Pancreas (tissue), 10 donors: ENCODE measurements around the gene GTF2I. TPM values are rescaled to one million over a fixed set of nuclear protein-coding genes. Genes with fewer than 3 reads are reported as not detected.
"Not testable (repeated sequence)": the region's sequence is repeated elsewhere in the genome, so short reads cannot be mapped to it uniquely, and the experiment has no call there.

Experiments used
- ATAC-seq, 4 donors: fragments of 200-7000 bp; cut with Tn5 transposase; one replicate each; pipeline versions ENCODE4 v1.8.0 to v1.9.1; 2020; ENCODE audit warnings: mild to moderate bottlenecking in 4 of 4, moderate library complexity in 4 of 4
- DNase-seq, 6 donors: peaks; one replicate each; pipeline ENCODE4 v3.0.0-alpha.2; 2020
- FAIRE-seq: peaks from 2 replicates; lab custom pipeline; 2012; peaks lifted over from hg19 to GRCh38; lab: Jason Lieb, UNC
- H3K27ac ChIP-seq, 4 donors: fragments of 200-600 bp; sonication (generic); 1 replicate in 3 of 4; 2 replicates in 1 of 4; pipeline versions ENCODE4 v1.5.0 to v1.8.0; 2020
- H3K27me3 ChIP-seq, 4 donors: fragments of 200-600 bp; one replicate each; pipeline ENCODE4 v1.8.0; 2021
- H3K36me3 ChIP-seq, 3 donors: fragments of 200-600 bp; sonication (generic) in 1 of 3; one replicate each; pipeline versions ENCODE4 v1.5.0 to v1.8.0; 2020 to 2021
- H3K4me1 ChIP-seq, 3 donors: fragments of 200-600 bp; one replicate each; pipeline ENCODE4 v1.8.0; 2021
- H3K4me3 ChIP-seq, 4 donors: fragments of 200-600 bp; sonication (generic) in 2 of 4; one replicate each; pipeline versions ENCODE4 v1.5.0 to v1.8.0; 2020 to 2021
- H3K9me3 ChIP-seq, 4 donors: fragments of 200-600 bp; one replicate each; pipeline ENCODE4 v1.8.0; 2021
- WGBS, 2 donors: extraction: QIAGEN DNeasy Blood & Tissue Kit; methylation state at CpG; one replicate each; pipeline ENCODE4 v1.1.7; 2013; 5-methylcytosine and 5-hydroxymethylcytosine counted together
- intact Hi-C, 3 donors: fragments of 100-400 bp; cut with DNase I; formaldehyde crosslinking; loops; one replicate each; pipeline versions ENCODE4 v1.11.1 to v1.14.2; 2022
- polyA plus RNA-seq, 2 donors: library from polyadenylated mRNA; stranded (reverse); fragments of 200-250 nt; gene quantifications; one replicate each; pipeline ENCODE4 v1.2.3, GENCODE V29; 2013
- total RNA-seq, 6 donors: library from RNA; stranded (reverse); fragmentation: NEBNext Ultra II Directional in 4 of 6; extraction: Animal tissue kit (Norgen Biotek cat#: 25700) in 4 of 6; gene quantifications; one replicate each; pipeline versions ENCODE4 v1.2.1 to v1.2.4, GENCODE V29; 2021 to 2023
- TF ChIP-seq, protein P1 (sequence below), 4 donors: fragments of 200-600 bp; sonication (generic) in 3 of 4; IDR thresholded peaks; one replicate each; pipeline versions ENCODE4 v1.5.0 to v1.8.0; 2021; ENCODE audit warnings: antibody characterized with exemption in 4 of 4
- donor health status: healthy with polysubstance abuse.
- donor health status: DM: no; HTN: no; CAD: no; lungs with moderate emphysema.
- donor health status: DM: no; HTN: no; CAD: no.
- donor health status: control.
- donor health status: control.
- donor health status: Bipolar disorder and iron deficiency.
- donor health status: DM: yes; HTN: yes; CAD: no.
- donor health status: DM: no; HTN: no; CAD: no.
- donor health status: DM: no; HTN: no; CAD: no.
- donor health status: DM: yes; HTN: yes; CAD: no.

GTF2I gene
- total and polyA plus RNA-seq, 8 donors, result 40.5 to 159 (median 80.8) TPM

DNA sequence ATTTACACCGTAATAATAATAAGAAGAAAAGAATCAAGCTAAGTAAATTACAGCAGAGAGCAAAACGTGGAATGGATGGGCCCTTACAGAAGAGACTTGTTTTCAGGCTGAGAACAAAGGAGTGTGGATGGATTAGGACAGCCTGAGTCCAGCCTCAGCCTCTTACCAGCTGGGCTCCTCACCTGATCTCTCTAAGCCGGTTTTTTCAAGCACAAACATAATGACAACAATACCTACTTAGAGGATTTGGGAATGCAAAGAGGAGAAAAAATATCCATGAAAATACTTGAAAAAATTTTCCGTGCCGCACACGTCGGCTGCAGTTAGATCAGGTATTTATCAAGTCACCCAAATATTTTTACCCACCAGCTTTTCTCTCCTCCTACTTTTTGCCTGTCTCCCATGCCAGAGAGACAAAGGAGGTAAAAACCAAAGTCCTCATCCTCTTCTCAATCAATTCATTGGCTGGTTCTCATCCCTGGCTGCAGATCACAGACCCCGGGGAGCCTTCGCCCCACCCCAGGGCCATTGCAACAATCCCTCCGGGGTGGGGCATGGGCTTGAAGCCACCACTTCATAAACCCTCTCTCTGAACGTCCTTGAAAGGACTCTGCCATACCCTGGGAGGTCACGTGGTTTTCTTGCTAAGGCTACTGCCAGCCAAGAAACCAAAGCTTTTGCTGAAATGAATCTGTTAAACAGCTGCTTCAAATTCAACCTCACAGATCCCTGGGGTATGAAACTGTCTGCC is 29.7 kb upstream of the GTF2I start:
- H3K4me1 ChIP-seq, result peaks cover 6 to 9% (median 8%) of the 10 kb centered on the region in 3 donors
- no peaks in the 10 kb centered on the region for H3K27me3 ChIP-seq
- no peaks in the 10 kb centered on the region for H3K36me3 ChIP-seq
- H3K4me3 ChIP-seq, result no peak overlapping the region
- DNase-seq, result peak in 3 of 6 donors; percentile 48 to 53 (median 51)
- no peak for FAIRE-seq
- no peaks in the 10 kb centered on the region for H3K9me3 ChIP-seq
- TF ChIP-seq, protein P1, sequence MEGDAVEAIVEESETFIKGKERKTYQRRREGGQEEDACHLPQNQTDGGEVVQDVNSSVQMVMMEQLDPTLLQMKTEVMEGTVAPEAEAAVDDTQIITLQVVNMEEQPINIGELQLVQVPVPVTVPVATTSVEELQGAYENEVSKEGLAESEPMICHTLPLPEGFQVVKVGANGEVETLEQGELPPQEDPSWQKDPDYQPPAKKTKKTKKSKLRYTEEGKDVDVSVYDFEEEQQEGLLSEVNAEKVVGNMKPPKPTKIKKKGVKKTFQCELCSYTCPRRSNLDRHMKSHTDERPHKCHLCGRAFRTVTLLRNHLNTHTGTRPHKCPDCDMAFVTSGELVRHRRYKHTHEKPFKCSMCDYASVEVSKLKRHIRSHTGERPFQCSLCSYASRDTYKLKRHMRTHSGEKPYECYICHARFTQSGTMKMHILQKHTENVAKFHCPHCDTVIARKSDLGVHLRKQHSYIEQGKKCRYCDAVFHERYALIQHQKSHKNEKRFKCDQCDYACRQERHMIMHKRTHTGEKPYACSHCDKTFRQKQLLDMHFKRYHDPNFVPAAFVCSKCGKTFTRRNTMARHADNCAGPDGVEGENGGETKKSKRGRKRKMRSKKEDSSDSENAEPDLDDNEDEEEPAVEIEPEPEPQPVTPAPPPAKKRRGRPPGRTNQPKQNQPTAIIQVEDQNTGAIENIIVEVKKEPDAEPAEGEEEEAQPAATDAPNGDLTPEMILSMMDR (IDR thresholded peaks at IDR 0.05), result no peak
- ATAC-seq, result peak; percentile 83 to 89 (median 87)
- H3K27ac ChIP-seq, result peak overlapping the region in 3 of 4 donors; percentile 24 to 38 (median 36)
- intact Hi-C loops, result no loop called here
- 16 to 27% methylated on average over 12 of the region's 12 CpGs for WGBS, 2 donors

DNA sequence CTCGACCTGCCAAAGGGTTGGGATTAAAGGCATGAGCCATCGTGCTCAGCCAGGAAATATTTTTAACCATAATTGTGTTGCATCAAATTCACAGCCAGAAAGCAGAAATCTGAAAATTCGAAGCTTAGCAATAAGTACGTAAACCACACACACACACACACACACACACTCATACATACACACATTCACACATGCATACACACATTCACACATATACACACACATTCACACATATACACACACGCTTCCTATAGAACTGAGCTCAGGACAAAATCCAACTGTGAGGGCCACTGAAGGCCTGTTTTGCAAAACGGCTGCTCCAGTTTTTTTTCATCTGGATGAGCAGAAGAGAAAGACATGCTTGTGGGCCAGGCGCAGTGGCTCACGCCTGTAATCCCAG is 25.0 kb upstream of the GTF2I start:
- TF ChIP-seq, protein P1 (IDR thresholded peaks at IDR 0.05), result no peak
- intact Hi-C loops, result no loop called here

DNA sequence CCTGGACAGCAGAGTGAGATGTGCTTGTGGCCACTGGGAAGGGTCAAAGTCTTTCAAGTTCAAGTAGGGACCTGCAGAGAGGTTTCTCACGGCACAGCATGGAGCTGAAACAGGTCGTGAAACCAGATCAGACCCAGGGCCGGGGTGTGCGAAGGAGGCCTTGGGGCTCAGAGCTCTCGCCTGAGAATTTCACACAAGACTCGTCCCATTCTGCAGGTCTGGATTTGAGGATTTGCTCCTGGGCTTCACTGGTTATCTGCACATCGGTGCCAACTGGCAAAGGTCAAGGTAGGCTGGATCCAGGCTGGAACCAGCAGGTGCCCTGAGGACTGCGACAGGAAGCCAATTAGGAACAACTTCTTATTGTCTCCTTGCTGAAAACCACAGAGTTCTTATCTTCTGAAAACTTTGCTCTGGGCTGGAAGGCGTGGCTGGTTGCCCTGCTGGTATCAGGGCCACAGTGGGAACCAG is 24.0 kb upstream of the GTF2I start:
- H3K36me3 ChIP-seq, result no peaks in the 10 kb centered on the region
- TF ChIP-seq, protein P1 (IDR thresholded peaks at IDR 0.05), result no peak
- no peaks in the 10 kb centered on the region for H3K9me3 ChIP-seq
- H3K4me3 ChIP-seq, result no peak overlapping the region
- FAIRE-seq, result no peak
- WGBS, 2 donors, result 63 to 64% methylated on average over 9 of the region's 9 CpGs
- no peak overlapping the region for H3K27ac ChIP-seq
- H3K4me1 ChIP-seq, result no peaks in the 10 kb centered on the region
- no peaks in the 10 kb centered on the region for H3K27me3 ChIP-seq
- no peak for ATAC-seq
- intact Hi-C loops, result no loop called here
- DNase-seq, result no peak

More for the DNA sequence above, 25.0 kb upstream of the GTF2I start:
- FAIRE-seq, result no peak
- H3K36me3 ChIP-seq, result no peaks in the 10 kb centered on the region
- H3K27me3 ChIP-seq, result no peaks in the 10 kb centered on the region
- H3K9me3 ChIP-seq, result no peaks in the 10 kb centered on the region
- H3K4me1 ChIP-seq, result peaks cover 6 to 9% (median 8%) of the 10 kb centered on the region in 3 donors
- no peak overlapping the region for H3K27ac ChIP-seq
- no peak for ATAC-seq
- WGBS, 2 donors, result 73 to 74% methylated on average over 8 of the region's 8 CpGs
- H3K4me3 ChIP-seq, result no peak overlapping the region
- no peak for DNase-seq

DNA sequence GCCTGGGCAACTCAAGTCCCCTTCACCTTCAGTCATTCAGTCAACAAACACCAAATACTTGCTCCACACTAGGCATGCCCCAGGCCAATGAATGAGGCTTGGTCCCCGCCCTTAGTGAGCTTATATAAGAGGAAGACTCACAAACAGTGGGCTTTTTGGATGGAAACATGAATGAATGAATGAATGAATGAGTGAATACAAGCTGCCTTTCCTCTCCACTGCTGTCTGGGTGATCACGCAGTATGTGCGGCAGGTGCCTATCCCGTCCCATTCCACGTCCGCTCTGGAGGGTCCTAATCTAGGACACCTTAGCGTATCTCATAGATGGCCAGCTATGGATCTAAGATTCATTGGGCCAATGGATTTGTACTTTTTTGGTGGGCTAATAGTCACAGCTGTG is 19.8 kb upstream of the GTF2I start:
- Histone ChIP-seq H3K27ac (no peak overlapping the region), H3K27me3 (no peaks in the 10 kb centered on the region), H3K36me3 (no peaks in the 10 kb centered on the region), H3K4me3 (no peak overlapping the region), H3K4me1 (no peaks in the 10 kb centered on the region), H3K9me3 (no peaks in the 10 kb centered on the region)
- FAIRE-seq (no peak), ATAC-seq (no peak), DNase-seq (no peak)
- TF ChIP-seq, protein P1 (IDR thresholded peaks at IDR 0.05), result no peak
- WGBS, 2 donors, result 96 to 98% methylated on average over 7 of the region's 7 CpGs
- intact Hi-C loops, result no loop called here

DNA sequence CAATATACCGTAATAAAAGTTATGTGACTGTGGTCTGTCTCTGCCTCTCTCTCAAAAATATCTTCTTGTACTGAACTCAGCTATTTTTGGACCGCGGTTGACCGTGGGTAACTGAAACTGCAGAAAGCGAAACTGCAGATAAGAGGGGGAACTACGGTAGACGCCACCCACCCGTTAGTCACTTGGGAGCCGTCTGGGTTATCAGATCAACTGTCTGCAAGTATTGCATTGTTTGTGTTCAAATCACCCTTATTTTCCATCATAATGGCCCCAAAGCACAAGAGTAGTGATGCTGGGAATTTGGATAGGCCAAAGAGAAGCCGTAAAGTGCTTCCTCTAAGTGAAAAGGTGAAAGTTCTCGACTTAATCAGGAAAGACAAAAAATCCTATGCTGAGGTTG is 7.5 kb upstream of the GTF2I start:
- FAIRE-seq, result not testable (repeated sequence)
- ATAC-seq, result peak in 3 of 4 donors; percentile 57 to 87 (median 83)

DNA sequence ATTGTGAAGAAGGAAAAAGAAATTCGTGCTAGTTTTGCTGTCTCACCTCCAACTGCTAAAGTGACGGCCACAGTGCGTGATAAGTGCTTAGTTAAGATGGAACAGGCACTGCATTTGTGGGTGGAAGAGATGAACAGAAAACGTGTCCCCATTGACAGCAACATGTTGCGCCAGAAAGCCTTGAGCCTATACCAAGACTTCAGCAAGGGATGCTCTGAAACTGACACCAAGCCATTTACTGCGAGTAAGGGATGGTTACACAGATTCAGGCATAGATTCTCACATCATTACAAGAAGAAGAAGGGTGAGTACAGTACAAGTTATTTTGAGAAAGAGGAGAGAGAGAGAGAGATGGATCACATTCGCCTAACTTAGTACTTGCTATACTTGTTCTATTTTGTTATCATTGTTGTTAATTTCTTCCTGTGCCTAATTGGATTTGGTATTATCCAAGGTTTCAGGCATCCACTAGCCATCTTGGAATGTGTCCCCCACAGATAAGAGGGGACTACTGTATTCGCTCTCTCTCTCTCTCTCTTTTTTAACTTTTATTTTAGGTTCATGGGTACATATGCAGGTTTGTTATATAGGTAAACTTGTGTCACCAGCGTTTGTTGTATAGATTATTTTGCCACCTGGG is 6.9 kb upstream of the GTF2I start:
- intact Hi-C loops, DNase-seq, FAIRE-seq, H3K27me3 ChIP-seq, H3K9me3 ChIP-seq, H3K27ac ChIP-seq, H3K36me3 ChIP-seq, H3K4me3 ChIP-seq: not testable (repeated sequence)
- peaks cover 0 to 15% (median 0%) of the 10 kb centered on the region in 3 donors for H3K4me1 ChIP-seq
- ATAC-seq, result peak in 1 of 4 donors; percentile 11
- 72 to 78% methylated on average over 6 of the region's 9 CpGs for WGBS, 2 donors

More for the DNA sequence above, 7.5 kb upstream of the GTF2I start:
- DNase-seq, result peak in 1 of 6 donors; percentile 59
- peaks cover 0 to 14% (median 0%) of the 10 kb centered on the region in 3 donors for H3K4me1 ChIP-seq
- peak overlapping the region in 2 of 4 donors; percentile 17 to 31 for H3K27ac ChIP-seq
- intact Hi-C loops, H3K36me3 ChIP-seq, H3K4me3 ChIP-seq, H3K27me3 ChIP-seq, H3K9me3 ChIP-seq: not testable (repeated sequence)
- 14 to 17% methylated on average over 10 of the region's 11 CpGs for WGBS, 2 donors

DNA sequence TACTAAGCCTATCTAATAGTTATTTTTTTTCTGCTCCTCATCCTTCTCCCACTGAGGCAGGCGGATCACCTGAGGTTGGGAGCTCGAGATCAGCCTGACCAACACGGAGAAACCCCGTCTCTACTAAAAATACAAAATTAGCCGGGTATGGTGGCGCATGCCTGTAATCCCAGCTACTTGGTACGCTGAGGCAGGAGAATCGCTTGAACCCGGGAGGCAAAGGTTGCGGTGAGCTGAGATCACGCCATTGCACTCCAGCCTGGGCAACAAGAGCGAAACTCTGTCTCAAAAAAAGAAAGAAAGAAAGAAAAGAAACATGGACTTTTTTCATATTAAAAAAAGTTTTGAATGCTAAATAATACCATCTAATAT is 6.4 kb upstream of the GTF2I start:
- H3K27ac ChIP-seq, H3K4me3 ChIP-seq, H3K36me3 ChIP-seq, intact Hi-C loops, FAIRE-seq, H3K27me3 ChIP-seq, ATAC-seq, H3K9me3 ChIP-seq, DNase-seq: not testable (repeated sequence)
- WGBS, 2 donors, result 83 to 92% methylated on average over 12 of the region's 12 CpGs
- peaks cover 0 to 19% (median 2%) of the 10 kb centered on the region in 3 donors for H3K4me1 ChIP-seq
